ENCODE results near the gene GMFB. TPM values are rescaled to one million over a fixed set of nuclear protein-coding genes. Genes with fewer than 3 reads are reported as not detected.
A peak's percentile ranks its signal among the peaks of the same experiment; 100 is the strongest.

The GMFB gene
- total and polyA plus RNA-seq, 2 donors from 2014 or later = 22.7 to 53.6 TPM

GRCh38 chr14:54474232-54474793 is 14.5 kb downstream of the GMFB start:
- Histone ChIP-seq H3K36me3 (ENCODE audit: control insufficient read depth in 2 of 3, insufficient read depth in 3 of 3, low read length in 3 of 3) (peaks cover 0 to 4% (median 0%) of the 10 kb centered on the region in 3 donors), H3K4me3 (ENCODE audit: low read length in 3 of 3) (no peak overlapping the region), H3K9ac (ENCODE audit: low read length in 3 of 3) (no peak overlapping the region), H3K9me3 (ENCODE audit: control insufficient read depth in 2 of 3, insufficient read depth in 1 of 3, low read length in 3 of 3) (no peaks in the 10 kb centered on the region), H3K4me1 (ENCODE audit: control insufficient read depth in 2 of 3, insufficient read depth in 2 of 3, low read depth in 1 of 3, low read length in 3 of 3) (peaks cover 0 to 4% (median 0%) of the 10 kb centered on the region in 3 donors), H3K27ac (ENCODE audit: low read depth in 2 of 2, low read length in 2 of 2) (no peak overlapping the region), H3K27me3 (ENCODE audit: control insufficient read depth, insufficient read depth, low read length) (no peaks in the 10 kb centered on the region)
- intact Hi-C loops (cut with DNase I) = no loop called here
- DNase-seq (no peak), FAIRE-seq (peak; percentile 70)
- TF ChIP-seq, protein P1, sequence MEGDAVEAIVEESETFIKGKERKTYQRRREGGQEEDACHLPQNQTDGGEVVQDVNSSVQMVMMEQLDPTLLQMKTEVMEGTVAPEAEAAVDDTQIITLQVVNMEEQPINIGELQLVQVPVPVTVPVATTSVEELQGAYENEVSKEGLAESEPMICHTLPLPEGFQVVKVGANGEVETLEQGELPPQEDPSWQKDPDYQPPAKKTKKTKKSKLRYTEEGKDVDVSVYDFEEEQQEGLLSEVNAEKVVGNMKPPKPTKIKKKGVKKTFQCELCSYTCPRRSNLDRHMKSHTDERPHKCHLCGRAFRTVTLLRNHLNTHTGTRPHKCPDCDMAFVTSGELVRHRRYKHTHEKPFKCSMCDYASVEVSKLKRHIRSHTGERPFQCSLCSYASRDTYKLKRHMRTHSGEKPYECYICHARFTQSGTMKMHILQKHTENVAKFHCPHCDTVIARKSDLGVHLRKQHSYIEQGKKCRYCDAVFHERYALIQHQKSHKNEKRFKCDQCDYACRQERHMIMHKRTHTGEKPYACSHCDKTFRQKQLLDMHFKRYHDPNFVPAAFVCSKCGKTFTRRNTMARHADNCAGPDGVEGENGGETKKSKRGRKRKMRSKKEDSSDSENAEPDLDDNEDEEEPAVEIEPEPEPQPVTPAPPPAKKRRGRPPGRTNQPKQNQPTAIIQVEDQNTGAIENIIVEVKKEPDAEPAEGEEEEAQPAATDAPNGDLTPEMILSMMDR (IDR thresholded peaks at IDR 0.05; ENCODE audit: borderline replicate concordance, extremely low read depth, insufficient read depth) = no peak

GRCh38 chr14:54472315-54472714 is 16.5 kb downstream of the GMFB start:
- Histone ChIP-seq H3K9me3 (ENCODE audit: control insufficient read depth in 2 of 3, insufficient read depth in 1 of 3, low read length in 3 of 3) (no peaks in the 10 kb centered on the region), H3K27me3 (ENCODE audit: control insufficient read depth, insufficient read depth, low read length) (no peaks in the 10 kb centered on the region), H3K36me3 (ENCODE audit: control insufficient read depth in 2 of 3, insufficient read depth in 3 of 3, low read length in 3 of 3) (no peaks in the 10 kb centered on the region), H3K4me3 (ENCODE audit: low read length in 3 of 3) (no peak overlapping the region), H3K9ac (ENCODE audit: low read length in 3 of 3) (no peak overlapping the region), H3K27ac (ENCODE audit: low read depth in 2 of 2, low read length in 2 of 2) (no peak overlapping the region), H3K4me1 (ENCODE audit: control insufficient read depth in 2 of 3, insufficient read depth in 2 of 3, low read depth in 1 of 3, low read length in 3 of 3) (peaks cover 0 to 4% (median 0%) of the 10 kb centered on the region in 3 donors)
- no peak for FAIRE-seq
- TF ChIP-seq, protein P1 (IDR thresholded peaks at IDR 0.05; ENCODE audit: borderline replicate concordance, extremely low read depth, insufficient read depth) = no peak
- intact Hi-C loops (cut with DNase I) = no loop called here
- no peak for DNase-seq

DNA sequence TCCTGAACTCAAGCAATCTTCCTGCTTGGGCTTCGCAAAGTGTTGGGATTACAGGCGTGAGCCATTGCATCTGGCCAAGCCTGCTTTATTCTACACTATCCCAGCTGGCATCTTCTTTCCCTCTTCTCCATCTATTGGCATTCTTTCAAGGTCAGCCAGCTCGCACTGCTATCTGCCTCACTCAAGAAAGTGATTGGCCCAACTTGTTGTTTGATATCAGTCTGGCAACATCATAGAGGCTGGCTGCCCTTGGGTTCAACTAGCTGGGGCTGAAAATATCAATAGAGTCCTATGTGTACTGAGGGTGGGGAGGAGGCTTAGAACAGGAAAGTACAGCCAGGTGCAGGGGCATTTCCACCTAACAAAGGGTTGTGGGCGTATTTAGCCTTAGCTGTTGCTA is 17.1 kb downstream of the GMFB start:
- Histone ChIP-seq H3K9ac (ENCODE audit: low read length in 3 of 3) (no peak overlapping the region), H3K4me3 (ENCODE audit: low read length in 3 of 3) (no peak overlapping the region), H3K27me3 (ENCODE audit: control insufficient read depth, insufficient read depth, low read length) (no peaks in the 10 kb centered on the region), H3K27ac (ENCODE audit: low read depth in 2 of 2, low read length in 2 of 2) (no peak overlapping the region), H3K36me3 (ENCODE audit: control insufficient read depth in 2 of 3, insufficient read depth in 3 of 3, low read length in 3 of 3) (no peaks in the 10 kb centered on the region), H3K9me3 (ENCODE audit: control insufficient read depth in 2 of 3, insufficient read depth in 1 of 3, low read length in 3 of 3) (no peaks in the 10 kb centered on the region), H3K4me1 (ENCODE audit: control insufficient read depth in 2 of 3, insufficient read depth in 2 of 3, low read depth in 1 of 3, low read length in 3 of 3) (peaks cover 0 to 4% (median 0%) of the 10 kb centered on the region in 3 donors)
- TF ChIP-seq, protein P1 (IDR thresholded peaks at IDR 0.05; ENCODE audit: borderline replicate concordance, extremely low read depth, insufficient read depth) = no peak
- no peak for DNase-seq
- no peak for FAIRE-seq
- intact Hi-C loops (cut with DNase I) = no loop called here

DNA sequence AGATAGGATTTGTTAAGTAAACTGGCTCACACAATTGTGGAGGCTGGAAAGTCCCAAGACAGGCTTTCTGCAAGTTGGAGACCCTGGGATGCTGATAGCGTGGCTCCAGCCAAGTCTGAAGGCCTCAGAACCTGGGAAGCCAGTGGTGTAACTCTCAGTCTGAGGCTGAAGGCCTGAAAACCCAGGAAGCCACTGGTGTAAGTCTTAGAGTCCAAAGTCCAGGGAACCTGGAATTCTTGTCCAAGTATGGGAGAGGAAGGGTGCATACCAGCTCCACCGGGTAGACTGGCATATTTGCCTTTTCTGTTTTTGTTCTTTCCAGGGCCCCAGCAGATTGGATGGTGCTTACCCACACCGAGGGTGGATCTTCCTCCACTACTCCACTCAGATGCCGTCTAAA is 18.1 kb downstream of the GMFB start:
- TF ChIP-seq, protein P1 (IDR thresholded peaks at IDR 0.05; ENCODE audit: borderline replicate concordance, extremely low read depth, insufficient read depth) = no peak

More for the DNA sequence above, 18.1 kb downstream of the GMFB start:
- H3K27me3 ChIP-seq (ENCODE audit: control insufficient read depth, insufficient read depth, low read length) = no peaks in the 10 kb centered on the region
- no peak overlapping the region for H3K27ac ChIP-seq (ENCODE audit: low read depth in 2 of 2, low read length in 2 of 2)
- DNase-seq = no peak
- FAIRE-seq = no peak
- no peaks in the 10 kb centered on the region for H3K36me3 ChIP-seq (ENCODE audit: control insufficient read depth in 2 of 3, insufficient read depth in 3 of 3, low read length in 3 of 3)
- H3K4me3 ChIP-seq (ENCODE audit: low read length in 3 of 3) = no peak overlapping the region
- H3K9me3 ChIP-seq (ENCODE audit: control insufficient read depth in 2 of 3, insufficient read depth in 1 of 3, low read length in 3 of 3) = no peaks in the 10 kb centered on the region
- intact Hi-C loops (cut with DNase I) = no loop called here
- no peak overlapping the region for H3K9ac ChIP-seq (ENCODE audit: low read length in 3 of 3)
- H3K4me1 ChIP-seq (ENCODE audit: control insufficient read depth in 2 of 3, insufficient read depth in 2 of 3, low read depth in 1 of 3, low read length in 3 of 3) = peaks cover 0 to 4% (median 0%) of the 10 kb centered on the region in 3 donors

All from kidney (tissue), 14 donors.